Measurements from ENCODE around the gene CNTNAP2. TPM values are rescaled to one million over a fixed set of nuclear protein-coding genes. Genes with fewer than 3 reads are reported as not detected.

CNTNAP2 gene
- total and polyA plus RNA-seq, 4 donors, result not detected

DNA sequence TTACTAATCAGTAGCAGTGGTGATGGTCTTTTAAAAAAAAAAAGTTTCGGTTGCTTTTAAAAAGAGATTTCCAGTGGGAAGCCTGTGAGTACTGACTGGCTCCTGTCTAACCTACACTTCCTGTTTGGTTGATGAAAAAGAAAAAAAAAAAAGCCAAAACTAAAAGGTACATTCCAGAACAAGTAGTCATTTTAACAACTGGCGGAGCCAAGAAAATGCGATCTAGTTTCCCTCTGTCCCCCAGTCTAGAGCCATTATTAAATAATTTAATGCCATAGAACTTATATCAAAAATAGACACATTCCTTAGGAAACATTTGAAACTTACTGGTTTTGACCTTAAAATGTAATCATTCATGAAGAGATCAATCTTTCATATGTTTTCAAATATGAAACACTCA, 2219.8 kb downstream of the CNTNAP2 start:
- Histone ChIP-seq H3K27me3 (ENCODE audit: control insufficient read depth in 1 of 2, insufficient read depth in 2 of 2, low read length in 1 of 2) (peaks cover 0 to 3% of the 10 kb centered on the region in 2 donors), H3K27ac (ENCODE audit: low read depth in 1 of 2, low read length in 2 of 2) (no peak overlapping the region), H3K36me3 (ENCODE audit: control insufficient read depth in 1 of 2, insufficient read depth in 2 of 2, low read length in 1 of 2) (no peaks in the 10 kb centered on the region), H3K9me3 (ENCODE audit: control insufficient read depth, low read length) (peaks cover 1% of the 10 kb centered on the region), H3K4me3 (ENCODE audit: low read length in 2 of 2) (no peak overlapping the region), H3K4me1 (ENCODE audit: control insufficient read depth in 1 of 2, insufficient read depth in 2 of 2, low read length in 2 of 2) (no peaks in the 10 kb centered on the region)
- 62 to 80% methylated on average over 3 of the region's 3 CpGs for WGBS, 2 donors
- intact Hi-C loops (cut with DNase I), result no loop called here
- no peak for DNase-seq
- no peak for ATAC-seq (ENCODE audit: low FRiP score)

DNA sequence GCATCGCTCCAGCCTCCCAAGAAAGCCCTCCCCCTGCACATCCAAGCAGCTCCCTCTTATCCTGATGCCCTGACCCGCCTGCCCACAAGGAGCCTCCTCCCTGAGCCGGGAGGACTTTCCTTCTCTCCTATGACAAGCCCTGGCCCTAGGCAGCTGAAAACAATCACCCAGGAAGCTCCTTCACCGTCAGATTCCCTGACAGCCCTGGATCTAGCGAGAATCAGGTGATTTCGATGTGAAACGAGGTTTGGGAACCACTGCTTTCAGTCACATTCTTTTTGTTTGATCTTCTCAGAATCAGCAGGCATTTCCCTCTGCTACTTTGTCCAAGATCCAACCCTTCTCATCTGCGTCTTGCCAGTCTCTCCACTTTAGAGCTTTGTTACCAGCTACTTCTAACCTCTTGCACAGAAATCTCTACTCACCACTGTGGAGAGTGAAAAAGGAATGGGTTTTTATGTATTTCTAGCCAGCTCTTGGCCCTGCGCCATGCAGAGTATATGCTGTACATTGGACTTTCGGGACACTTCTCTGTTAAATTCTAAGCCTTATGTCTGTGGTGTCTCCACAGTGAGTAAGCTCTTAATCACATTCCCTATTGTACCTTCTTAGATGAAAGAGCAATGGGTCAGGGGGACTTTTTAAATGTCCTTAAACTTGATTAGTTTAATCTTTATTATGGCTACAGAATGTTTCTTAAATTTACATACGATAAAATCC, 2220.8 kb downstream of the CNTNAP2 start:
- WGBS, 2 donors, result 48 to 52% methylated on average over 11 of the region's 11 CpGs

DNA sequence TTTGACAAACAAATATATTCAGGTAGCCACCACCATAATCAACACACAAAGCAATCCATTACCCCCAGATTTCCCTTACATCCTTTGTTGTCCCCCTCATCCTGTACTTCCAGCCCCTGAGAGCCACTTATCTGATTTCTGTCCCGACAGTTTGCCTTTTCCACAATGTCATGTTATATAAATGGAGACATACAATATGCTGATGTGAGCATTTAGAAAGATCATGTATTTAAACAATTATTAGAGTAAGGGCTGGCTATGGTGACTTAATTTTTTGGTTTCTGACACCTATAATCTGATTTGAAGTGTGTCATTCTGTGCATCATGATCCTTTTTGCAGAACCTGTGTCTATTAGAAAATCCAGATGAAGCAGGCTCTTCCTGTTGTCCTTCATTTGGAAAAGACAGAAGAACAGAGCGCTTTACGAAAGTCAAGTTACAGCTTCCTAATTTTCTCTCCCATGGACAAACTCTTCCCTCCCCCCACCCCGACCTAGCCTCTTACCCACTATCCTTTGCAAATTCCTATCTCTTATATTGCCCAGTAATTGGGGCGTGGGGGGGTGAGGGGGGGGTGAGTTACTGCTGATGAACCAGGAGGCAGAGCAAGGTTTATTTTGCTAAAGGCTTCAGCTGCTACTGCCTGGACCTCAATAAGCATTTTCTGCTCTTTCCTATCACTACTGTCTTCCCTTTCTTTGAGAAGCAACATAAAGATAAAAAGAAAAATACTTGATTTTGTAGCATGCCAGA, 2221.6 kb downstream of the CNTNAP2 start:
- no peaks in the 10 kb centered on the region for H3K4me1 ChIP-seq (ENCODE audit: control insufficient read depth in 1 of 2, insufficient read depth in 2 of 2, low read length in 2 of 2)
- peaks cover 0 to 3% of the 10 kb centered on the region in 2 donors for H3K27me3 ChIP-seq (ENCODE audit: control insufficient read depth in 1 of 2, insufficient read depth in 2 of 2, low read length in 1 of 2)
- peaks cover 1% of the 10 kb centered on the region for H3K9me3 ChIP-seq (ENCODE audit: control insufficient read depth, low read length)
- intact Hi-C loops (cut with DNase I), result no loop called here
- no peak overlapping the region for H3K4me3 ChIP-seq (ENCODE audit: low read length in 2 of 2)
- ATAC-seq (ENCODE audit: low FRiP score) (no peak), DNase-seq (no peak)
- no peak overlapping the region for H3K27ac ChIP-seq (ENCODE audit: low read depth in 1 of 2, low read length in 2 of 2)
- H3K36me3 ChIP-seq (ENCODE audit: control insufficient read depth in 1 of 2, insufficient read depth in 2 of 2, low read length in 1 of 2), result no peaks in the 10 kb centered on the region
- WGBS, 2 donors, result 36 to 38% methylated on average over 5 of the region's 5 CpGs

More for the DNA sequence above, 2220.8 kb downstream of the CNTNAP2 start:
- H3K4me1 ChIP-seq (ENCODE audit: control insufficient read depth in 1 of 2, insufficient read depth in 2 of 2, low read length in 2 of 2), result no peaks in the 10 kb centered on the region
- H3K9me3 ChIP-seq (ENCODE audit: control insufficient read depth, low read length), result peaks cover 1% of the 10 kb centered on the region
- H3K27ac ChIP-seq (ENCODE audit: low read depth in 1 of 2, low read length in 2 of 2), result no peak overlapping the region
- intact Hi-C loops (cut with DNase I), result no loop called here
- ATAC-seq (ENCODE audit: low FRiP score) (no peak), DNase-seq (no peak)
- no peaks in the 10 kb centered on the region for H3K36me3 ChIP-seq (ENCODE audit: control insufficient read depth in 1 of 2, insufficient read depth in 2 of 2, low read length in 1 of 2)
- no peak overlapping the region for H3K4me3 ChIP-seq (ENCODE audit: low read length in 2 of 2)
- peaks cover 0 to 3% of the 10 kb centered on the region in 2 donors for H3K27me3 ChIP-seq (ENCODE audit: control insufficient read depth in 1 of 2, insufficient read depth in 2 of 2, low read length in 1 of 2)

DNA sequence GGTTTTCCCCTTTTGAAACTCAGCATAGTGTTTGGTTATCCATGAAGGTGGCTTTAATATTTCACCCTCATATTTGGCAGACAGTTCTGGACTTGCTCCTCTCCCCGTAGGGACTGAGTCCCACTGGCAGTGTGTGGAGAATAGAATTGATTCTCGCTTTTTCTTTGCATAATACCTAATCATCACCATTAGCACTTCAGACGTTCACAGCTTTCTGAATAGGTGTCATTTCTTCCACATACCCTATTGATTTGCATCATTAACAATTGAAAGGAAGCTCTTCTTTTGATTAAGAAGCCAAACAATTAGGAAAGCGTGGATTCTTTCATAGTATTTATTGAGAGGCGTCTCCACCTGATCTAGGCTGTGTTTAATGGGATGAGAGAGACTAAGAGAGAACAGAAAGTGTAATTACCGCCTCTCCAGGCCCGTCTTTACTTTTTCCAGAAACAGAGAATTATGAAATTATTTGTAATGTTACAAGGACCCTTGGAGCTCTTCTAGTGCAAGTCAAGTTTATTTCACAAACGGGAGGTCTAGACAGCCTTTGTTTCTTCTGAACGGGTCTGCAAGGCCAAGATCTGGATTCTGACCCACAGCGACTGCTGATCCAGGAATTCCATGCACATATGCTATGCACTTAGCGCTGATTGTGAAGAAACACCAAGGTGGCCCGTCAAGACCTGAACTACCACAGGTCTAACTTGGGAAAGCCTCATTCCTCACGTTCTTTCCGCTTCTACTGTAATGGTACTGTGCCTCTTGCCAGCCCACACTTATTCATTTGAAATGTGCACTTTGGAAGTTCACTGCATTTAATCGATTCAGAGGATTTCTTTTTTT, 2224.1 kb downstream of the CNTNAP2 start:
- DNase-seq (no peak), ATAC-seq (ENCODE audit: low FRiP score) (no peak)
- H3K4me3 ChIP-seq (ENCODE audit: low read length in 2 of 2), result no peak overlapping the region
- no peaks in the 10 kb centered on the region for H3K4me1 ChIP-seq (ENCODE audit: control insufficient read depth in 1 of 2, insufficient read depth in 2 of 2, low read length in 2 of 2)
- peaks cover 1% of the 10 kb centered on the region for H3K9me3 ChIP-seq (ENCODE audit: control insufficient read depth, low read length)
- WGBS, 2 donors, result 54 to 63% methylated on average over 15 of the region's 15 CpGs
- H3K36me3 ChIP-seq (ENCODE audit: control insufficient read depth in 1 of 2, insufficient read depth in 2 of 2, low read length in 1 of 2), result no peaks in the 10 kb centered on the region
- intact Hi-C loops (cut with DNase I), result no loop called here
- peaks cover 0 to 3% of the 10 kb centered on the region in 2 donors for H3K27me3 ChIP-seq (ENCODE audit: control insufficient read depth in 1 of 2, insufficient read depth in 2 of 2, low read length in 1 of 2)
- no peak overlapping the region for H3K27ac ChIP-seq (ENCODE audit: low read depth in 1 of 2, low read length in 2 of 2)

DNA sequence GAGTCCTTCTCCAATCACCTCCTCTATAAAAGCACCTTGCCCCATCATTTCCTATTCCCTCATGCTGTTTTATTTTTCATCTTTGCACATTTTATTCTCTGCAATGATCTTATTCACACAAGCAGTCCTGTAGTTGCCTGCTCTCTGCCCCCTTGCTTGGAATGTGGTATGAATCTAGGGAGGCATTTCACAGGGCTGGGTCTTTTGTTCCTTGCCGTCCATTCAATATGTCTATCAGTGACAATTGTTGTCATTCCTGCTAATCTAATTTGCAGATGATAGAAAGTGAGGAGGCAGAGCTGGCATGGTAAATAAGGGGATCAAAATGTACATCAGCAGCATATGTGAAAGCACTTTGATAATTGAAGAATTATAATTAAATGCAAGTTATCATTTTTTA, 2227.8 kb downstream of the CNTNAP2 start:
- no peak overlapping the region for H3K4me3 ChIP-seq (ENCODE audit: low read length in 2 of 2)
- no peaks in the 10 kb centered on the region for H3K4me1 ChIP-seq (ENCODE audit: control insufficient read depth in 1 of 2, insufficient read depth in 2 of 2, low read length in 2 of 2)
- peaks cover 0 to 3% of the 10 kb centered on the region in 2 donors for H3K27me3 ChIP-seq (ENCODE audit: control insufficient read depth in 1 of 2, insufficient read depth in 2 of 2, low read length in 1 of 2)
- H3K27ac ChIP-seq (ENCODE audit: low read depth in 1 of 2, low read length in 2 of 2), result no peak overlapping the region
- 29 to 46% methylated on average over 1 of the region's 1 CpG for WGBS, 2 donors
- intact Hi-C loops (cut with DNase I), result no loop called here
- H3K36me3 ChIP-seq (ENCODE audit: control insufficient read depth in 1 of 2, insufficient read depth in 2 of 2, low read length in 1 of 2), result no peaks in the 10 kb centered on the region
- ATAC-seq (ENCODE audit: low FRiP score), result no peak
- H3K9me3 ChIP-seq (ENCODE audit: control insufficient read depth, low read length), result peaks cover 1% of the 10 kb centered on the region
- DNase-seq, result no peak

DNA sequence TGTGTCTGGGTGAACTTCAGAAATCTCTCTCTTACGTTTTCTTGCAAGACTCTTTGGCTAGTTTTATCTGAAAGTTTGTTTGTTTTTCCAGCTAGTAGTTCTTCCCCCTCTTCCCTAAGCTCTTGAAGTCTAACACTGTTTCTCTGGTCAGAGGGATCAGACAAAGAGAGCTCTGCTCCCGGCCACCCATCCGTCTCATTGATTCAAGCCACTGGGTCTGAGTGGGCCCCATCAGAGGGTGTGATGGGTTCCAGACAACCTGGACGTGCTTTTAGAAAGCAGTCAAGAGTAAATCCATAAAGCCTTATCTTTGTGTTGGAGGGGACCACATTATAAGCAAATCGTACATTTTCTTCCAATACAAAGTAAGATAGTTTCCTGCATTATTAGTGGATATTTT, 2231.4 kb downstream of the CNTNAP2 start:
- intact Hi-C loops (cut with DNase I), result no loop called here
- Histone ChIP-seq H3K27me3 (ENCODE audit: control insufficient read depth in 1 of 2, insufficient read depth in 2 of 2, low read length in 1 of 2) (no peaks in the 10 kb centered on the region), H3K9me3 (ENCODE audit: control insufficient read depth, low read length) (peaks cover 2% of the 10 kb centered on the region), H3K36me3 (ENCODE audit: control insufficient read depth in 1 of 2, insufficient read depth in 2 of 2, low read length in 1 of 2) (no peaks in the 10 kb centered on the region), H3K4me3 (ENCODE audit: low read length in 2 of 2) (no peak overlapping the region), H3K4me1 (ENCODE audit: control insufficient read depth in 1 of 2, insufficient read depth in 2 of 2, low read length in 2 of 2) (no peaks in the 10 kb centered on the region), H3K27ac (ENCODE audit: low read depth in 1 of 2, low read length in 2 of 2) (no peak overlapping the region)
- WGBS, 2 donors, result 44 to 52% methylated on average over 5 of the region's 5 CpGs
- no peak for DNase-seq
- ATAC-seq (ENCODE audit: low FRiP score), result no peak

DNA sequence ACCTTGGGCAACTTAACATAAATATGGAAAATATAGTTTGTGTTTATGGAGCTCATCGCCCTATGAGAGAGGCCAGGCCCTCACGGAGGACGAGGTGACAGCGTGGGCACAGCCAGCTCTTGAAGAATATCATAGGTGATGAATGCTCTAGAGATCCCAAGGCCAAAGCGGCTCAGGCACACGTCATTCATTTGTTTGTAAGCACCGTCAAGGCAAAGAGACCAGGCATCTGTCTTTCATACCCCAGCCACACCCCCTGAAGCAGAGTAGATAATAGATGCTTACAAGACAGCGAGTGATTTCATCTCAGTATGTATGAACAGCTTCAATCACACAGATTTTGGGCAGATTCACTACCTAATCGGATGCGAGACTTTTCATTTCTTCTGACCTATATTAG, 2231.9 kb downstream of the CNTNAP2 start:
- Histone ChIP-seq H3K27ac (ENCODE audit: low read depth in 1 of 2, low read length in 2 of 2) (no peak overlapping the region), H3K4me1 (ENCODE audit: control insufficient read depth in 1 of 2, insufficient read depth in 2 of 2, low read length in 2 of 2) (no peaks in the 10 kb centered on the region), H3K27me3 (ENCODE audit: control insufficient read depth in 1 of 2, insufficient read depth in 2 of 2, low read length in 1 of 2) (no peaks in the 10 kb centered on the region), H3K36me3 (ENCODE audit: control insufficient read depth in 1 of 2, insufficient read depth in 2 of 2, low read length in 1 of 2) (no peaks in the 10 kb centered on the region), H3K9me3 (ENCODE audit: control insufficient read depth, low read length) (peaks cover 2% of the 10 kb centered on the region), H3K4me3 (ENCODE audit: low read length in 2 of 2) (no peak overlapping the region)
- intact Hi-C loops (cut with DNase I), result no loop called here
- 77 to 79% methylated on average over 10 of the region's 10 CpGs for WGBS, 2 donors
- no peak for DNase-seq
- ATAC-seq (ENCODE audit: low FRiP score), result no peak

DNA sequence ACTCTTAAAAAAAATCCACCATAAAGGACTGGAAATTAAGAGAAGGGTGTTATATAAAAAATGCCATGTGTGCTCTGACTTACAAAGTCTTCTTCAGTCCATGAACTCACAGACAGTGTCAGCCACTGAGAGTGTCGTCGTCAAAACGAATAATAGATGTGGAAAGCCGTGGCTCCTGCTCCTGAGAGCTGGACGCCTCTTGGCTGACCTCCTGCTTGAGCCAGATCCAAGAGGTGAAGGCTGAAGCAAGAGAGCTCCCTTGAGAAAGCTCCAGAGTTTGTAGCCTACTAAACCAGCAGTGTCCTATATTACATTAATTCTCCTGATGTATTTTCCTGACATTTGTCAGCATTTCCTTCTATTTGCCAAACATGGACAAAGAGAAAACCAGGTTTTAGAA, 2239.7 kb downstream of the CNTNAP2 start:
- Histone ChIP-seq H3K4me3 (ENCODE audit: low read length in 2 of 2) (no peak overlapping the region), H3K27me3 (ENCODE audit: control insufficient read depth in 1 of 2, insufficient read depth in 2 of 2, low read length in 1 of 2) (no peaks in the 10 kb centered on the region), H3K9me3 (ENCODE audit: control insufficient read depth, low read length) (peaks cover 2% of the 10 kb centered on the region), H3K27ac (ENCODE audit: low read depth in 1 of 2, low read length in 2 of 2) (no peak overlapping the region), H3K36me3 (ENCODE audit: control insufficient read depth in 1 of 2, insufficient read depth in 2 of 2, low read length in 1 of 2) (no peaks in the 10 kb centered on the region), H3K4me1 (ENCODE audit: control insufficient read depth in 1 of 2, insufficient read depth in 2 of 2, low read length in 2 of 2) (no peaks in the 10 kb centered on the region)
- WGBS, 2 donors, result 5 to 6% methylated on average over 5 of the region's 5 CpGs
- intact Hi-C loops (cut with DNase I), result no loop called here
- DNase-seq, result no peak
- peak; percentile 68 for ATAC-seq (ENCODE audit: low FRiP score)

Data from aorta (tissue), 5 donors.